NCI-H2029 (cell line): Measurements from ENCODE around the gene U2AF1.
"Not testable (repeated sequence)": the region's sequence is repeated elsewhere in the genome, so short reads cannot be mapped to it uniquely, and the experiment has no call there.

Experiments
- DNase-seq: peaks from one replicate; lab custom pipeline; 2025; lab: John Stamatoyannopoulos, UW

Gene U2AF1

GRCh38 chr21:43076023-43076637, 31.2 kb downstream of the U2AF1 start:
- DNase-seq, result not testable (repeated sequence)

- DNase-seq, result not testable (repeated sequence)
These were observed 32.0 kb downstream of the U2AF1 start, which contains the start of gene CBS for GRCh38 chr21:43075170-43076022. CBS (minus strand) TSS chr21:43075835; CDS start chr21:43072193, 3,642 bp downstream.

GRCh38 chr21:43074401-43075169, 32.8 kb downstream of the U2AF1 start:
- DNase-seq, result not testable (repeated sequence)

- not testable (repeated sequence) for DNase-seq
These were observed 34.6 kb downstream of the U2AF1 start for GRCh38 chr21:43072742-43073141.

- not testable (repeated sequence) for DNase-seq
These were observed 37.7 kb downstream of the U2AF1 start for GRCh38 chr21:43069682-43070081.

GRCh38 chr21:43068065-43068464, 39.3 kb downstream of the U2AF1 start:
- DNase-seq, result not testable (repeated sequence)

GRCh38 chr21:43066690-43067089, 40.7 kb downstream of the U2AF1 start:
- not testable (repeated sequence) for DNase-seq

GRCh38 chr21:43065991-43066390, 41.4 kb downstream of the U2AF1 start:
- DNase-seq, result not testable (repeated sequence)

- DNase-seq, result not testable (repeated sequence)
These were observed 43.0 kb downstream of the U2AF1 start for GRCh38 chr21:43064265-43064917.

- not testable (repeated sequence) for DNase-seq
These were observed 44.3 kb downstream of the U2AF1 start for GRCh38 chr21:43062955-43063664.

GRCh38 chr21:43053112-43053511, 54.3 kb downstream of the U2AF1 start:
- DNase-seq, result not testable (repeated sequence)

- not testable (repeated sequence) for DNase-seq
These were observed 61.2 kb downstream of the U2AF1 start for GRCh38 chr21:43045876-43046821.

GRCh38 chr21:43045165-43045875, 62.0 kb downstream of the U2AF1 start:
- not testable (repeated sequence) for DNase-seq

GRCh38 chr21:43044547-43044946, 62.8 kb downstream of the U2AF1 start:
- not testable (repeated sequence) for DNase-seq

- DNase-seq, result not testable (repeated sequence)
These were observed 64.1 kb downstream of the U2AF1 start for GRCh38 chr21:43043291-43043690.
